Dedifferentiated amniotic fluid mesenchymal stem cell (primary cell): ENCODE measurements around the gene PLCD1.
"Not testable (repeated sequence)": the region's sequence is repeated elsewhere in the genome, so short reads cannot be mapped to it uniquely, and the experiment has no call there.

Source experiments
- DNase-seq: peaks from one replicate; pipeline ENCODE4 v3.0.0-alpha.2; 2016; ENCODE audit errors: extremely low spot score

Gene PLCD1

DNA sequence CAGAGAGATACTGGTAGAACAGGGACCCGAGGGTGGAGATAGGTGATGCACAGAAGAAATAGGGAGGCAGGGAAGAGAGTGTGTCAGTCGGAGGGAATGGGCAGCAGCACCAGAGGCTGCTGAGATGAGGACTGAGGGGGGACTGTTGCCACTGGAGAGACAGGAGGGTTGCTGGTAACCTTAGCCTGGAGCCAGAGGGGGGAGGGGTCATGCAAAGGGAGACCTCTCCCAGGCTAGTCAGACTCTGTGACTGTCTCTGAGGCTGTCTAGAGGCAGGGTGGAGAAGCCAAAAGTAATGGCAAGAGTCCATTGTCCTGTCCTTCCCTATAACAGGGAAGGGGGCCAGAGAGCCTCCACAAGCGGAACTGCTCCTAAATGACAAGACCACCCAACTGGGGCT, 7.5 kb upstream of the PLCD1 start:
- DNase-seq: no peak

DNA sequence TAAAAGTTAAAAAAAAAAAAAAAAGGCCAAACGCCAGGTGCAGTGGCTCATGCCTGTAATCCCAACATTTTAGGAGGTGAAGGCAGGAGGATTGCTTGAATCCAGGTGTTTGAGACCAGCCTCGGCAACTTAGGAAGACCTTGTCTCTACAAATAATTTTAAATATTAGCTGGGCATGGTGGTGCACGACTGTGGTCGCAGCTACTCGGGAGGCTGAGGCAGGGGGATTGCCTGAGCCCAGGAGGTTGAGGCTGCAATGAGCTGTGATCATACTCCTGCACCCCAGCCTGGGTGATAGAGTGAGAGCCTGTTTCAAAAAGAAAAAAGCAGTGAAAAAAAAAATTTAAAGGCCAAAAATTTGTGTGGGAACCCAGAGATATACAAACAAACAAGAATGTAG, 6.8 kb upstream of the PLCD1 start:
- DNase-seq: no peak

DNA sequence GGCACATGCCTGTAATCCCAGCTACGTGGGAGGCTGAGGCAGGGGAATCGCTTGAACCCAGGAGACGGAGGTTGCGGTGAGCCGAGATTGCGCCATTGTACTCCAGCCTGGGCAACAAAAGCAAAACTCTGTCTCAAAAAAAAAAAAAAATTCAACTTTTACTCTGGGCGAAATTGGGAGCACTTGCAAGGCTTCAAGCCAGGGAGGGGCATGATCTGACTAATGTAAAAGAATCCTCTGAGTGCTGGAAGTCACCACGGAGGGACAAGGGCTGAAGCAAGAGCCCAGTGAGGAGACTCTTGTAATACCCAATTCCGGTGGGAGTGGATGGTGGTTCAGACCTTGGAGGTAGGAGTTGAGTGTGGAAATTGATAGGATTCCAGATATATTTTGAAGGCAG, 4.9 kb upstream of the PLCD1 start:
- not testable (repeated sequence) for DNase-seq

DNA sequence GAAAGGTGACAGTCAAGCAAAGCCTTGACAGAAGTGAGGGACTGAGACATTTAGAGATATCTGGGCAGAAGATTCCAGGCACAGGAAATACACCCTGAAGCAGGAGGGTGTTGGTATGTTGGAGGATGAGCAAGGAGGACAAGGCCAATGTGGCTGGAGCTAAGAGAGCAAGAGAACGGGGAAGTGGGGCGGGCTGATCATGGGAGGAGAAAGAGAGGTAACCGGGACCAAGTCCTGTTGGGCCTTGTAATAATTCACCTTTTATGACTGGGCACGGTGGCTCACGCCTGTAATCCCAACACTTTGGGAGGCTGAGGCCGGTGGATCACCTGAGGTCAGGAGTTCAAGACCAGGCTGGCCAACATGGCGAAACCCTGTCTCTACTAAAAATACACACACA, 4.1 kb upstream of the PLCD1 start:
- not testable (repeated sequence) for DNase-seq

DNA sequence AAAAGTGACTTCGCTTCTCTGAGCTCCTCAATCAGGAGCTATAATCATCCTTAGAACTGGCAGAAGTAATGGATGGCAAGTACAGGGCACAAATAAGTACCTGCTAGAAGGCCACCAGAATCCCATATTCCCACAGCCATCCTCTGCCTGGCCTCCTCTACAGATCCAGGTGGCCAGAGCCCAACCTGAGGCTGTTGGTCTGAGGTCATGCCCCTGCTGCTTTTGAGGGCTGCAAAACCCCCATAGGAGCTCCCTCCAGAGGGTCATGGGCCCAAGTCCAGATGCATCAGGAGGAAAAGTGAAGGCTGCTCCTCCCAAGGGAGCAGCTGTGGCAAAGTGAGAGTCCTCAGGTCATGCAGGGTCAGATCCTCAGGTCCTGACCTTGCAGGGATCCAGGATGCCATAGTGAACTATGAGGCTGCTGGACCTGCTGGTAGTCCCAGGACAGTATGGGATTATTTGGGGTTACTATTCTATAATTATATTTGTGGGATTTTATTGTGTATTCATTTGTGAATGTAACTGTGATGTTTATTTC, 3.0 kb upstream of the PLCD1 start:
- DNase-seq: no peak

DNA sequence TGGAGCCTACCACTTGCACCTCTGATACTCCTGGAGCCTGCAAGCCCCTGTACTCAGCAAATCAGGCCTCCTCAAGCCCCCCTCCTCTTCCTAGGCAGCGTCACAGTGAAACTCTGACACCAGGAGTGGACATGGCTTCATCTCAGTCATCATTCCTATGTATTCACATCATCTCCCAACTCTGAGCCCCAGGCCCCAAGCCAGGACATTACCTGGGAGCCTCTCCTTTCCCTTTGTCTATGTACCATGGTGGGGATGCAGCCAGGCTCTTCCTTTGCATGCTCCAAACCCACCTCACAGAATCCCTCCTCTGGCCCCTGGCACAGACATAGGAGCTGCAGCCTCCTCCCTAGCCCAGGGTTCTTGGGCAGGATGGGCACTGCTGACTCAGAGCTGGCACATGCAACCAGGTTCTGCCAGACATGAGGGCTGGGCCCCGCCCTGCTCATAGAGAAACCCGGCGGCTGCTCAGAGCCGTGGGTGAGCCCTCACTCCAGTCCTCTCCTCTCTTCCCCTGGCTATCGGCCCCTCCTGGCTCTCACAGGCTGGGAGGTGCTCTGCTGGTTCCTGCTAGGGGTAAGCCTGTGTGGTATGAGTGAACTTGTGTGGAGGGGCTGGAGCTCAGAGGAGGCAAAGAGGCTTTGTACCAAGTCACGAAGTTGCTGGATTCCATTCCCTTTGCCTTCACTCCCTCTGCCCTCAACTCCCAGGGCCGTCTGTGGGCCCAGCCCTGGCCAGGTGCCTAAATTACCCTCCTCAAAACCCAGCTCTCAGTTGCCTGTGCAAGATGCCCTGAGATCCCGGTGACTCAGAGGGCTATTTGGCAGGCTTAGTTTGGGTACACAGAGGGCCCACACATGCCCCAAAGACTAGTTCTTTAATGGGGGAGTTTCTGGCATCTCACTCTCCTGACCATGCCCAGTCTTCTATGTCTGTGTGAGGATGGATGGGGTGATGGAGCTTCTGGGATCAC, 1.9 kb upstream of the PLCD1 start:
- DNase-seq: peak; percentile 27

DNA sequence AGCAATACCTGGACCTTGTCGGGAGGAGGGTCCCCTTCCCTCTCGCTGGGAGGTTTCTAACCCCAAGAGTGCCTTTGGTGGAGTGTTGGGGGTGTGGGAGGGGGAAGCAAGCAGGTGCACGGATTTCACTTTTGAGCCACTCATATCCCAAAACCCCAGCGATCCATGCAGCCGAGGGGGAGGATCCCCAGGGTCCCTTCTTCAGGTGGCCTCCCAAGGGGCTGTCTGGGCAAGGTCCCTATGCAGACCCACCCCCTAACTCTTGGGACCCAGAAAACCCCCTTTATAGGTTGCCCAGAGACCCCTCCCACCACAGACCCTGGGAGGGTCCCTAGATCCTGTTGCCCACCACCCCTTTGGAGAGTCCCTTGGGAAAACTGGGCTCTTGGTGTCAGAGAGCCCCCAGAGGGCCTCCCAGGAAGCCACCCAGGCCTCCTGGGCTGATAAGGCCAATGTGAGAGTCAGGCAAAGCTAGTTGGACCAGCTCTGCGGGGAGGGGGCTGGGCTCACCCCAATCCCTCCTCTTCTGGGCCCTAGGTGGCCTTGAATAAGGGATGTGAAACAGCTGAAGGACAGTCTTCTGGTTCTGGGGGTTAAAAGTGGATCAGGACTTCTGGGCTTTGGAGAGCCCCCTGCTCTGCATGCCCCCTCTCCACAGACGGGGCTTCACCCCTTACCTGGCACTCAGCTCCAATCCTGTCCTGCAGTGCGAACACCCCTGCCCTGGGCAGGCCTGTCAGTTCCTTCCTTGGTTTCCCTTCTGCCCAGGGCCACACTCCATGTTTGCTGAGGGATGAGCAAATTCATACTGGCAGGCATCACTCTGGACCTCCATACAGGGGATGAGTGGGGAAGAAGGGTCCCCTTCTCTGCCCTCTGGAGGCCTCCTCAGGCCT, 932 bp upstream of the PLCD1 start:
- DNase-seq: no peak

DNA sequence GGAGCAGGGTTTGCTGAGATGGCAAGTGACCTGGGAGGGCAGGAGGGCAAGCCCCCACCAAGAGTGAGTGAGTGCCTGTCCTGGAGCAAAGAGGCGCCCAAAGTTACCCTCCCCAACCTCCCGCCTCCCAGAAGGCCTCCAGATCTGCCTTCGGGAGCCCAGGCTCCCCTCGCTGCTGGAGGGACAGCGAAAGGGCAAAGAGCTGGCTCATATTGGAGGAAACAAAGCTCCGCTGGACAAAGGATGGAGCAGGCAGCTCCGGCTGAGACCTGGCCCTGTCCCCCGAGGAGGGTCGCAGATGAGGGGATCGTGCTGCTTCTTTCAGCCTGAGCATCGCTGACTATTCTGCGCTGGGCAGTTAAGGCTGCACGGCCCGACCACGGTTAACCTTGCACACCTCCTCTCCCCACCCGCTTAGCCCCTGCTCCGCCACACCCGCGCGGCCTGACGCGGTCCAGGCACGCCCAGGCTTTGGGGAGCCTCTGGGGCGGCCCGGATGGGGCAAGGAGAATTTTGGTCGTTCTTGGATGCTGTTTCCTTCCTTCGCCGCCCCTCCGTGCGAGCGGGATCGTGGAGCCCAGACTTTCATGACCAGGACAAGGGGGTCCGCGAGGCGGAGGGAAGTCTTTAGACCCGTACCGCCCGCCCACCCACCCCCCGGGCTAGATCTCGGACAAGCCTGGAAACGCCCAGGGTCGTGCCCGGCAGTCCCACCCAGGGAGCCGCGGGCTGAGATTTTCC, 651 bp downstream of the PLCD1 start:
- no peak for DNase-seq

DNA sequence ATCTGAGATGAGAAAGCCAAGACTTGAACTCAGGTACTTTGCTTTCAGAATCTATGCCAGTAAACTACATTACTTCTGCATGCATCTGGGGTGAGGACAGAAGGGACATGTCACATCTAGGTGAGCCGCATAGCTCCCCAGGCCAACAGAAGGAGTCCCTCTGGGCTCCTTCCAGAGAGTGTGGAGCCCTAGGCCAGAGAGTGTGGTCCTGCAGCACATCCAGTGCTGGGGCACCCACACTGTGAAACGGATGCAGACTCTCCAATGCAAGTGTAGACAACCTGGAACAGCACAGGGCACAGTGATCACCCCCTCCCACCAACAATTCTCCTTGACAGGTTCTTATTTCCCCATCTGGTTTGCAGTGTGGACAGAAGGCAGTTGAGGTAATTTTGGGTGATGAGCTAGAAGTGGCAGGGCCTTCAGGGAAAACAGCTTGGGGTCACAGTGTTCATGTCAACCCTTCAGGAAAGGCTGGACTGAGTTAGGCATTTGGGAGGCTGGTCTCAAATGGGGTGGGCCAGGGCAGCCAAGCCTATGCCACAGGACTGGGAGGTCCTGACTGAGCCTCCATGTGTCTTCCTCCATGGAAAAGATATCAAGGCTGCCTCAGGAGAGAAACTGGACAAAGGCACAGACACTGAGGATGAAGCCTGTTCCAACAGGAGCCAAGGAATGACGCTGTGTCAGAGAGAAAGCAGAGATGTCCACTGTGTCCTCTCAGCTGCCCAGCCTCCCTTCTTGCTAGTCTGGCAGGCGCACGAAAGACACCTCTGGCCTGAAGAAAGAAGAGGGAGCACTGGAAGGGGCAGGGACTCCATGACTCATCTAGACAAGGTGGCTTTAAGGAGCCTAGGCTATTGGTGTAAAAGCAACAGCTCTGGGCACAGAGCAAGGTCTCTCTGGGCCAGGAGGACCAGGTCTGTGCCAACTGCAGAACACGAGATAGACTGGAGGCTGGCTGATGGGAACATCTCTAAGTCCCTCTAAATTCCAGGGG, 1.7 kb downstream of the PLCD1 start:
- DNase-seq: no peak

DNA sequence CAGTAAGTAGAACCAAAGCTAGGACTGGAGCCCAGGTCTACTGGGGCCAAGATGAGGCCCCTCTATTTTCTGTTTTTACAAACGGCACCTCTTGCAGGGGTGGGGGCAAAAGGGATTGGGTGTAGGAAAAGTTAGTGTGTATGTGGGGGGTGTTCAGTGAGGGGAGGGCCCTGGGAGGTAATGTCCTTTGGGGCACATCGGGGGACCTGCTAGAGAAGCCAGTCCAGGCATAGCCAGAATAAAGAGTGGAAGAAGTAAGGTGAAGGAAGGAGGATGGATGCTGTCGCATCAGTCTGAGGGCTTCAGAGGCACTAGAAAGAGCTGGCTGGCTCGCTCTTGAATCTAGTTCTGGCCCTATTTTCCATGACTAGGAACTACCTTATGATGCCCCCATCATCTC, 2.6 kb downstream of the PLCD1 start:
- no peak for DNase-seq

DNA sequence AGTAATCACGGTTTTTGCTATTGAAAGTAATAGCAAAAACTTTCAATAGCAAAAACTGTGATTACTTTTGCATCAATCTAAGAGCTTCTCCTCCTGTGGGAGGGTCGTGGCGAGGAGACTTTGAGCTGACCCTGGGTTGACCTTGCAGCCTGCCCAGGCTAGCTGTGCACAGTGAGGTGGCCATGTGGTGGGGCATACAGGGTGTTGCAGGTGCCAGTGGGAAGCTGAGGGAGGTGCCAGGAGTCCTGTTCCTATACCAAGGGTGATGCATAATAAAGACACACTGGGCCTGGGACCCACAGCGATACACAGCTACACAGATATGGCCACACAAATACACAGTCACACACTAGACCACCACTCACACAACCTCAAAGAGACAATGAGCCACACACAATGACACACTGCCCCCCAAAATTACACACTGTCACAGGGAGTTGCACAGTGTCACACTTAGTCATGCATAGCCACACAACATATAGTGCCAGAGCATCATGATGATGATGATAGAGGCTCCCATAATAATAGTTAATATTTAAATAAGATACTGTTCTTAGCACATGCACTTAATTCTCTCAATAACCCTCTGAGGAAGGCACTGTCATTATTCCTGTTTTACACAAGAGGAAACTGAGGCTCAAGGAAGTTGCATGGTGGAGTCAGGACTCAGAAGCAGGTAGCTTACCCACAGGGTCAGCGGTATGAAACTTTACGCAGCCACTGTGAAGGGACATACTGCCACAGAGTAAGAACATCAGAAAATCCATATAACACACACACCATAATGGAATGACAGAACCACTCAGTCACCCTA, 6.3 kb downstream of the PLCD1 start:
- no peak for DNase-seq

DNA sequence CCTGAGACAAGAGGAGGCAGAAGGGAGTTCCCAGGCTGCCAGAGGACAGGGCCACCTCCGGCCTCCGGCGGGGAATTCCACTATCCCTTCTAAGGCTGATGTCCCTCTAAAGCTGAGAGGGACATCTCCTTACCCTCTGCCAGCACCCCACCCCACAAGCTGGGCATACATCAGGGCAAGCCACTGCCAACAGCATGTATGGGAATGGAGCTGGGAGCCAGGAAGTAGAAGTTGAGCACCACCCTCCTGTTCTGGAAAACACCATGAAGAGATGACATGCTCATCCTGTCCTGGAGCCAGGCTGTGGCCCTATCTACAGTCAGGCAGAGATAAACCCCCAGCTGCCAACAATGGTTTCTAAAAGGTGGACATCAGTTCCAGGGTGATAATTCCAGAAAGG, 7.1 kb downstream of the PLCD1 start:
- no peak for DNase-seq

DNA sequence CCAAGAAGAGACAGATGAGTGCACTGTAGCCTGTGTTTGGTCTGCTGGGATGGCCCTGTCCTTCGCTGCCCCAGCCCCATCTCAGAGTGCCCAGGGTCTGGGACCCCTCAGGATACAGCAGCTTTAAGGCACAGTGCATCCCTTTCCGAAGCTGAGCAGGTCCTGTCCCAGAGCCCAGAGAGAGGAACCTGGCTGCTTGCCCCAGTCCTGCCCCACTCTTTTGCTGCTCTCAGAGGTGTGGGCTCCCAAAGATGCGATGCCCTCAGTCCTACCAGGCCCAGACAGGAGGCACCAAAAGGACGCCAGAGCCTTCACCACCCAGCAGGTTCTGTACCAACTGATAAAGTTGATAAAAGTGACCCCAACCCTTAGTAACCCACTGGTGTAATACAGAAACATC, 8.2 kb downstream of the PLCD1 start:
- no peak for DNase-seq

DNA sequence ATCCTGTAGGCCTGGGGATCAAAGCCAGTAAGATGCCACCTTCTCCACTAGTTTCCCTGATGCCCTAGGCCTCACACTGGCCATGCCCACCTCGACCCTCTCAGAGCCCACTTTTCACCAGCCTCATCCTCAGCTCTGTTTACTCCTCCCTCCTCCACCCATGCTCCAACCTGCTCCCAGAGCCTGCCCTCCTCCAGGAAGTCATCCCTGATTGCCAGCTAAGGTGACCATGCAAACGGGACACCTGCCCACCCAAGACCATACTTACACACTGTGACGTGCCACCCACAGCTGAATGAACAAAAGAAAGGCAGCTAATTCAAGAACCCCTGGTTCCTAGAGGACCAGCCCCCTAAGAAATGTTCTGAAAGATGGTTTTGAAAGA, 9.1 kb downstream of the PLCD1 start:
- DNase-seq: no peak

DNA sequence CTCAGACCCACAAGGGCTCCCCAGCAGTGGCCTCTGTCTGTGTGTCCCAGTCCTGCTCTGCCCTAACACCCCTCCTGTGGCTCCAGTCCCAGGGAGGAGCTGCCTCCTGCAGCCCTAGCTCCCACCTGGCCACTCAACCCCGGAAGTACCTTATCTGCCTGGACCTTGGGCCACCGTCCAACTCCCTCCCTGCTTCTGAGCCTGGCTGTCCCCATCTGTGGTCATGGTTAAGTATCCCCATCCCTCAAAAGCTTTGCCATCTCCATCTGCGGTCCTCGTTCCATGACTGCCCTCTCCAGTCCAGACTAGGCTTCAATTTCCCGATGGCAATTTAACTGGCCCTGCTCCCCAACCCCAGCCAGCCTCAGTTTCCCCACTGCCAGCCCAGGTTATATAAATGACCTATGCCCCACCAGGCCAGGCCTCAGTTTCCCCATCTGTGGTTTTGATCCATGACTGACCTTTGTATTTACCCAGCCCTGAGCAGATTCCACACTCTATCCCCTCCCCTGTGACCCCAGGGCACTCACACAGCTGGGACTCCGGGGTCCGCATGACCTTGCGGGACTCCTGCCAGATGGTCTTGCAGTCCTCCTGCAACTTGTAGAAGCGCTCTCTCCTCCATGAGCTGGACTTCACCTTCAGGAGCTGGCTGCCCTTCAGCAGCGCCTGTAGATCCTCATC, 9.6 kb downstream of the PLCD1 start:
- no peak for DNase-seq

DNA sequence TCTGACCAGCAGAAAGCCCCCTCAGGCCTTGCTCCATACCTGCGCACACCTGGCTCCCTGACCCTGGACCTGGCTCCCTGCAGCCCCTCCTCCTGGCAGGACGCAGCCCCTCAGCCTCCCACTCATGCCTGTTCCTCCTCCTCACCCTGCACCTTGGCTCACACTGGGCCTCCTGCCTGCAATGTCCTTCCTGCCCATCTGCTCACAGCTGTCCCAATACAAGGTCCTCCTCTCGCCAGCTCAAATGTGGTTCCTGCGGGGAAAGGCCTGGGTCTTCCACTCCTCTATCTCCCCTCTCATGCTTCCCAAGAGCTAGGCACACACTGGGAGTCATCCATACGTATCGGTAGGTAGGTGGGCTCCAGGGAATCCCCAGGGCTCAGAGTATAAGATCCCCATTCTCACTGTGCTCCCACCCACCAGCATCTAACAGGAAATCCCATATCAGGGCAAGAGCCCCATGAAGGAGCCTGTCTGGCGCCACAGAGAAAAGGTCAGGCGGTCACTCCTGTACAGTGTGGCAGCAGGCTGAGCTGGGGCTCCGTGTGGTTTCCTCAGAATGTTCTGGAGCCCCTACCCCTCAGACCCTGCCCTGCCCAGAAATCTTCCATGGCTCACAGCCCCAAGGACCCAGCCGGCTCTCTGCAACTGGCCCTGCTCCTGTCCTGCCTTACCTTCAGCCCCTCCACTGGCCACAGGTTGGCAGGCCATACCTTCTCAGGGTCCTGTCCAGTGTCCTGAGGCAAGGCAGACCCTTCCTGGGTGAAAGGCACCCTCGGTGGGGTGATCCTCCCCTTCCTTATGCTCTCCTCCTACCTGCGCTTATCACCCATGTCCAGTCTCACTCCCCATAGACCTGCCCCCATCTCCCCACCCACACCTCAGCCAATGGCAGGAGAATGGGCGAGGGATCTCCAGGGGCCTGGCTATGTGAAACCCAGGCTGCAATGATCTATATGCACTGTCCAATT, 10.9 kb downstream of the PLCD1 start:
- DNase-seq: no peak

DNA sequence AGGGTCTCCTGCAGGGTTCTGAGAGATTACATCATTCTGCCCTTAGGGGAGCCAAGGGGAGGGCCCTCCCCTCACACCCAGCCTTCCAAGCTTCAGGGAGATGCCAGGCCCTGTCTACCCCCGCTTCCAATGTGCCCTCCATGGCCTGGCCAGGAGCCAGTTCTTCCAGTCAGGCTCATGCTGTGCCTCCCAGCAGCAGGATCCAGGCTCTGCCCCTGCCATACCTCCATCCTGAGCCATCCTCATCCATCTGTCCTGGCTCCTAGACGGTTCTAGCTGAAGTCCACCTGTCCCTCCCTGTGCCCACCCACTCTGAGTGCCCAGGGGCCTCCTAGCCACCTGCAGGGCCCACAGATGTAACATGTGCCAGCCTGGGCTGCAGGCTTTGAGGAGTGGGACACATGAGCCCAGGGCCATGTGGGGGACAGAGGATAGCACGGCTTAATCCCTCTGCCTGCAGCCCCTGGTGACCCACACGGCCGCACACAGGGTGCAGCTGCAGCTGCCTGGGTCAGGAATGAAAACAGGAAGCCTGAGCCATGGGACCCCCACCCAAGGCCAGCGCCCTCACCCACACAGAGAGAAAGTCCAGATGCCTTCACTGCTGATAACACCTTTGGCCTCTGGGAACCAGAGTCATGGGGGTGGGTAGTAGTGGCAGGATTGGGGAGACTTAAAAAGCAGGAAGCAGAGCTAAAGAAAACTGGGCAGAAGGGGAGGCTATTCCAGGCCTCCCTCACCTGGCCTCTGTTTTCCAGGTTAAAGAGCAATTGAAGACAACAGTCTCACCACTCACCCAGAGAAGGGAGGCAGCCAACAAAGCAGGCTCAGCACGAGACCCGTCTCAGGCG, 11.8 kb downstream of the PLCD1 start:
- DNase-seq: no peak
